Thyroid gland (tissue), 4 donors: ENCODE data around the gene CXorf58.

Experiments
- POLR2A ChIP-seq, 2 donors: fragments of 450-650 bp; IDR thresholded peaks; one replicate each; pipeline ENCODE4 v1.6.1; 2017; ENCODE audit warnings: antibody characterized with exemption in 2 of 2, mild to moderate bottlenecking in 2 of 2, moderate library complexity in 1 of 2
- TF ChIP-seq, protein P1 (sequence below), 6 experiments: fragments of 200-600 bp in 3 of 6; fragments of 450-650 bp in 3 of 6; sonication (generic) in 3 of 6; IDR thresholded peaks; one replicate each; pipeline ENCODE4 v1.5.1; 2016 to 2019; ENCODE audit warnings: antibody characterized with exemption in 6 of 6, mild to moderate bottlenecking in 2 of 6, inconsistent platforms in 1 of 6, moderate library complexity in 1 of 6

DNA sequence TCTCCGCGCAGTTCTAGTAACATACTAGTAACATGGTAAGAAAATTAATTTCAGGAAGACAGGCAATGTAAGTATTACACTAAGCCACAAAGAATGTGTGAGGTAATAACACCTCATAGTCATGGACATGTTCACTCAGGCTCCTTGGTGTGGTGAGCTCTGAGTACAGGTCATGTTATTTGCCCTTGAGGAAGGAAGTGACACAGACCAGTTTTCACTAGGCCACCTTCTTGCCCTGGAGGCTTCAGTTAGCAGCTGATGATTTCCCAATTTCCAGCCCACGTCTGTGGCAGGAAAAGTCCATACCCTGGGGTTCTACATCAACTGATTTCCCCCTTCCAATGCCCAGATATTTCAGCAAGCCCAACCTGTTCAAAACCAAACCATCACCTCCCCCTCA lies 6.7 kb upstream of the CXorf58 start:
- TF ChIP-seq, protein P1, sequence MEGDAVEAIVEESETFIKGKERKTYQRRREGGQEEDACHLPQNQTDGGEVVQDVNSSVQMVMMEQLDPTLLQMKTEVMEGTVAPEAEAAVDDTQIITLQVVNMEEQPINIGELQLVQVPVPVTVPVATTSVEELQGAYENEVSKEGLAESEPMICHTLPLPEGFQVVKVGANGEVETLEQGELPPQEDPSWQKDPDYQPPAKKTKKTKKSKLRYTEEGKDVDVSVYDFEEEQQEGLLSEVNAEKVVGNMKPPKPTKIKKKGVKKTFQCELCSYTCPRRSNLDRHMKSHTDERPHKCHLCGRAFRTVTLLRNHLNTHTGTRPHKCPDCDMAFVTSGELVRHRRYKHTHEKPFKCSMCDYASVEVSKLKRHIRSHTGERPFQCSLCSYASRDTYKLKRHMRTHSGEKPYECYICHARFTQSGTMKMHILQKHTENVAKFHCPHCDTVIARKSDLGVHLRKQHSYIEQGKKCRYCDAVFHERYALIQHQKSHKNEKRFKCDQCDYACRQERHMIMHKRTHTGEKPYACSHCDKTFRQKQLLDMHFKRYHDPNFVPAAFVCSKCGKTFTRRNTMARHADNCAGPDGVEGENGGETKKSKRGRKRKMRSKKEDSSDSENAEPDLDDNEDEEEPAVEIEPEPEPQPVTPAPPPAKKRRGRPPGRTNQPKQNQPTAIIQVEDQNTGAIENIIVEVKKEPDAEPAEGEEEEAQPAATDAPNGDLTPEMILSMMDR (IDR thresholded peaks at IDR 0.05), result no peak
- no peak for TF ChIP-seq POLR2A (IDR thresholded peaks at IDR 0.05)
